HTR-8/SVneo (cell line): Measurements from ENCODE around the gene XXYLT1.
"Not testable (repeated sequence)": the region's sequence is repeated elsewhere in the genome, so short reads cannot be mapped to it uniquely, and the experiment has no call there.

Experiments
- DNase-seq: peaks from one replicate; pipeline ENCODE4 v3.0.0; 2011; ENCODE audit warnings: low spot score, mixed read lengths; ENCODE audit not compliant: insufficient read length
- FAIRE-seq: peaks from 2 replicates; lab custom pipeline; 2011; peaks lifted over from hg19 to GRCh38; lab: Jason Lieb, UNC

Gene XXYLT1, protein sequence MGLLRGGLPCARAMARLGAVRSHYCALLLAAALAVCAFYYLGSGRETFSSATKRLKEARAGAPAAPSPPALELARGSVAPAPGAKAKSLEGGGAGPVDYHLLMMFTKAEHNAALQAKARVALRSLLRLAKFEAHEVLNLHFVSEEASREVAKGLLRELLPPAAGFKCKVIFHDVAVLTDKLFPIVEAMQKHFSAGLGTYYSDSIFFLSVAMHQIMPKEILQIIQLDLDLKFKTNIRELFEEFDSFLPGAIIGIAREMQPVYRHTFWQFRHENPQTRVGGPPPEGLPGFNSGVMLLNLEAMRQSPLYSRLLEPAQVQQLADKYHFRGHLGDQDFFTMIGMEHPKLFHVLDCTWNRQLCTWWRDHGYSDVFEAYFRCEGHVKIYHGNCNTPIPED

DNA sequence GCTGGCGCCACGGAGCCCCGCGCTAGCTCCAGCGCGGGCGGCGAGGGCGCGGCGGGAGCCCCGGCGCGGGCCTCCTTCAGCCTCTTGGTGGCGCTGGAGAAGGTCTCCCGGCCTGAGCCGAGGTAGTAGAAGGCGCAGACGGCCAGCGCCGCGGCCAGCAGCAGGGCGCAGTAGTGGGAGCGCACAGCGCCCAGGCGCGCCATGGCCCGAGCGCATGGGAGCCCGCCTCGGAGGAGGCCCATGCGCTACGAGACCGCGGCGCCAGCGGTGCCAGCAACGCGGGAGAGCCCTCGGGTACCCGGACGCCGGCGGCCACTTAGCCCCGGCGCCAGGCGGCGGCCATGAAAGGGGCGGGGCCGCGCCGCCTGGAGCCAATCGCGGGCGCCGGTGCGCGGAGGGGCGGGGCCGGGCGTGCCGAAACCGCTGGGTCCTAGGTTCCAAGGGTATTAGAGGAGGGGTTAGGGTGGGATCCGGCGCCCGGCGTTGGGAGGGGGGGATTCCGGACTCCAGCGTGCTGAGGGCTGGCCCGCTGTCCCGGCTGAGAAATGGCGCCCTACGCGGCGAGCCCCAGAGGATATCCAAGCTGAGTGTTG is at the start of gene XXYLT1:
Gene XXYLT1 (minus strand): TSS at position 343 of the 593 bp plus-strand sequence. CDS start 101 bp downstream, at position 242.
- FAIRE-seq (no peak), DNase-seq (peak; percentile 89)

DNA sequence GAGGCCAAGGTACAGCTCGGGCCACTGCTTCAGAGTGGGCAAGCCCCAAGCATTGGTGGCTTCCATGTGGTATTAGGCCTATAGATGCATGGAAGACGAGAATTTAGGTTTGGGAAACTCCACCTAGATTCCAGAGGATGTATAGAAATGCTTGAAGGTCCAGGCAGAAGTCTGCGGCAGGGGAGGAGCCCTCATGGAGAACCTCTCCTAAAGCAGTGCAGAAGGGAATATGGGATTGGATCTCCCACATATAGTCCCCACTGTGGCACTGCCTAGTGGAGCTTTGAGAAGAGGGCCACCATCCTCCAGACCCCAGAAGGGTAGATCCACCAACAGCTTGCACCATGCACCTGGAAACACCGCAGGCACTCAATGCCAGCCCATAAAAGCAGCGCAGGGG is 48.1 kb upstream of the XXYLT1 start:
- DNase-seq (no peak), FAIRE-seq (no peak)

DNA sequence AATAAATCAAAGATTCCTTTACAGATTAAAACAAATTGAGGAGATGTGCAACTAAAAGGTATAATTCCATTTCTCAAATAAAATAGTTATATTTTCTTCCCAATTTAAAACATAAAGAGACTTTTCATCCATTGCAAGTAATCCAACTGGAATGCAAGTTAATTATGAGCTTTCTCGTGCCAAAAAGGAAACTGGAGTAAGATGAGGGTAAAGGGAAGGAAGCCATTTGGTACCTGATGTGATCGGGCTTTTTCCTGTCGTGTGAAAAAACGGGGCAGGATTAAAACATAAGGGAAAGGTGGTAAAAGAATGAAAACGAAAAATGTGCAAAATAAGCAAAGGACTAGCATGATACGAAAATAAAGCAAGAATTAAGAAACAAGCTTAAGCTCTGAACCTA is 41.8 kb upstream of the XXYLT1 start:
- FAIRE-seq = no peak
- no peak for DNase-seq

DNA sequence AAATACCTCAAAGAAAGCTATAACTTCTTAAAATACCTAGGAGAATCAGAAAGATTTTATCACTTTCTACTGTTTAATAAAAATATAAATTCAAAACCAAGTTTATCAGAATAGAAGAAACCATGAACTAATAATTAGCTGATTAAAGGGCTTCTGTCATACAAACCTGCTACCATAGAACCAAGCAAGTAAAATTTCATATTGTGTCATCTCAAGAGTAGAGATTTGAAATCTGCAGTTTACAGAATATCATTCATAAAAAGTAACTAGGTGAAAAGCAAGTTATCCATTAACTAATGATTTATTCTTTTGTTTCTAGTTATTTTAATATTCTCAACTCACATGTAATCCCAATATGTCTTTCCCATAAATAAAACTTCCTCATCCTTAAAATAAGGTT is 36.8 kb upstream of the XXYLT1 start:
- no peak for DNase-seq
- no peak for FAIRE-seq

DNA sequence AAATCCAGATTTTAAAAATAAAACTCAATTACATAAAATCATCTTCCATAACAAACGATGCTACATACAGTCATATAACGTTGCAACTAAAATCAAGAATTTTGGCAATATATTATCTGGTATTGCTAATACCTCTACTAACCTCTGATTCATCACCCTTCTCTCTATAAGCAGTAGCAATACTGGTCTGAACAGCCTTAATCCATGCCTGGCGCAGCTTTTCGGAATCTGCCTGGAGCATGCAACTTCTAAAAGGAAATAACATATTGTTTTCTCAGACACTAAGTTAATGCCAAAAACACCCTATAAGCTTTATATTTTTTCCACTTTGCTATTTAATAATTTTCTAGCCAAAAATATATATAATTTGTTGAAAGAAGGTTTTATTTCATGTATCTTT is 35.4 kb upstream of the XXYLT1 start:
- DNase-seq (no peak), FAIRE-seq (no peak)

DNA sequence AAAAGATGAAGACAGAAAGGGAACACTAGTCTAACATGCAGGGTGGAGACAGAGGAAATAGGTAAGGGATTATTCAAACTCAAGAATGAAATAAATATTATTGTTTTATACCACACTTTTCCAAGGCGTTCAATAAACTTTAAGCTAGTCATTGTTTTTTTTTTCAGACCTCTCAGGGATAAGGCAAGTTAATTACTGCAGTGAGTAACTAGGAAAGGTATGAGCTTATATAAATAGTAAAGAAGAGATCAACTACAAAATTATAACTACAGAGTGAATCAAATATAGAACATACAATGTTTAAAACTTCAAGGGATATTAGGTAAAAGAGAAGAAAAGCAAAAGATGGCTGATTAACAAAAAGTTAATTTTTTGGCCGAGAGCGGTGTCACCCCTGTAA is 31.5 kb upstream of the XXYLT1 start:
- FAIRE-seq (no peak), DNase-seq (no peak)

DNA sequence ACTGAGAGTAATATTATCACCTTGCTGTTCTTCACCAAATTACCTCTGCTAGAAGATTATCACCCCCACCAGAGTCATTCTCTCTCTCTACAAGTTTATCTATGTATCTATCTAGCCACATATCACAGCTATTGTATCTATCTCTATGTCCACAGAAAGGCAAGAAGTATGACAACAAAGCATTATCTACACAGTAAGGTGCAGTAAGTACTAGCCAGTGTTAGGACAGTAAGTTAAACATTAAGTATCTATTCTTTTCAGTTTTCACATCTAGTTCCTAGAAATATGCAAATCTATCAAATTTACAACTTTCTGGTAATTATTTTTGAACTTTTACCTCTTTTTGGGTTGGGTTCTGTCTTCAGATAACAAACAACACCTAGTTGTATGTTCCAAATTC is 26.5 kb upstream of the XXYLT1 start:
- FAIRE-seq (no peak), DNase-seq (no peak)

DNA sequence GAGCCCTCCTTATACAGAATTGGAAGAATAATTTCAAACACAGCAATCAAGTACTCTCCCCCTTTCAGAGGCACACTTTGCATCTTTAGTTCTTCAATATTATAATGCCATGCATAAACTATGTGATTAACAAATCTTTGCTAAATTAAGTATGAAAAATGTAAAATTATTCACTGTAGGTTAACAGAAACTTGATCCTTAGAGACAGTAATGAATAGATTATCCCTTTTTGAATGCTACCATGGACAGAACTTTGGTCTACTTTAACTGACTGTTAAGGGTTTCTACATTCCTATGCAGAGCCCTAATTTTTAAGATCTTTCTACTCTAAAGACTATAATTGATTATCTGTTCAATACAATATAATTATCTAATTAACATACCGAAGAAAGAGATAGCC is 25.7 kb upstream of the XXYLT1 start:
- FAIRE-seq (no peak), DNase-seq (no peak)

DNA sequence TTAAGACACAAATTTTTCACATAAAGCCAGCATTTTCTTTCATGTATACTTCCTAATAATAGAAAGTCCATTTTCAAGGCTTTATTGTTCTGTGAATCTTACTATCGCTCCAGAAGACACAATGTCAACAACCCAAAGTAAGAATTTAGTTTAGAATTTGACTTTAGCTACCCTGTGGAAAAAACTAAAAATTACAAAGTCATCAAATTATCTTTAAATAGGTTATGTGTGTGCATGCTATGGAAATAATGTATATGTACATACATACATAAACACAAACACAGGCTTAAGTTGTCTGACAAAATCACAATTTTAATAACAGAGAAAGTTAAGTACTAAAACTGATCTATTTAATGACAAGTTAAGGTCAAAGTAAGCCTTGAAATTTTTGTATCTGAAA is 20.2 kb upstream of the XXYLT1 start:
- FAIRE-seq = no peak
- DNase-seq = no peak

DNA sequence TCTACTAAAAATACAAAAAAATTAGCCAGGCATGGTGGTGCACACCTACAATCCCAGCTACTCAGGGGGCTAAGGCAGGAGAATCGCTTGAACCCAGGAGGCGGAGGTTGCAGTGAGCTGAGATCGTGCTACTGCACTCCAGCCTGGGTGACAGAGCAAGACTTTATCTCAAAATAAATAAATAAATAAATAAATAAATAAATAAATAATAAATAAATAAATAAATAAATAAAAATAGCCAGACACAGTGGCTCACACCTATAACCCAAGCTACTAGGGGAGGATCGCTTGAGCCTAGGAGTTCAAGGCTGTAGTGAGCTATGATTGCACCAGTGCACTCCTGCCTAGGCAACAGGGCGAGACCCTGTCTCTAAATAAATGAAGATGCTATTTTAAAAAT is 19.7 kb upstream of the XXYLT1 start:
- DNase-seq, FAIRE-seq: not testable (repeated sequence)

DNA sequence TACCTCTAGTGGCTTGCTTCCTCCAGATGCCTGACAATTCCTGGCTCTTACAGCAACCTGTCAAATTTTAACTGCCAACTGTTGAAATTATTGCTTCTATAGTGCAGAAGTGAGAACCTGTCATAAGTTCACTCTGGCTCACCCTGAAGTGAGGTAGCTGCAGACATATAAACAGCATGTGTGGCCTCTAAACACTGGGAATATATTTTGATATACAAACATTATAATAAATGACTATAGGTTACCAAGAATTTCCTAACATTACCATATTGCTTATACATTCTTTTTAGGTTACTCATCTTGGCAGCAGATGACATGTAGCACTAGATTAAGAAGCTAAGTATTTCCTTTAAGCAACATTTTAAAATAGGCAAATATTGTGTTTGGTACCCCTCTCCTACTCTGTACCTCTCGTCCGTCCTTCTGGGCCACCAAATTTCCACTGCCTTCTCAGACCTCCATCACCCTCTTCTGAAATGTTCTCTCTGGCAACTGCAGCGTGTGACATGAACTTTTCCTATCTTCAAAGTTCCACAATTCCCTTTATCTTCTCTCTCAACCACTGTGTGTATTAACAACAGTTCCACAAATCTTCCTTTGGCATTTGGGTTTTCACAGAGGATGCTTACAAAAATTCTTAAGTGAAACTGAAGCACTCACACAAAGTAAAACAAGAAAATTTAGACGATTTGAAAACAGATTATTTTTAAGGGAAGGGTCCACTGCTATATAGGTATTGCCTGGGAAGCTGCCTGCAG is 15.3 kb upstream of the XXYLT1 start:
- DNase-seq (peak; percentile 5), FAIRE-seq (no peak)

DNA sequence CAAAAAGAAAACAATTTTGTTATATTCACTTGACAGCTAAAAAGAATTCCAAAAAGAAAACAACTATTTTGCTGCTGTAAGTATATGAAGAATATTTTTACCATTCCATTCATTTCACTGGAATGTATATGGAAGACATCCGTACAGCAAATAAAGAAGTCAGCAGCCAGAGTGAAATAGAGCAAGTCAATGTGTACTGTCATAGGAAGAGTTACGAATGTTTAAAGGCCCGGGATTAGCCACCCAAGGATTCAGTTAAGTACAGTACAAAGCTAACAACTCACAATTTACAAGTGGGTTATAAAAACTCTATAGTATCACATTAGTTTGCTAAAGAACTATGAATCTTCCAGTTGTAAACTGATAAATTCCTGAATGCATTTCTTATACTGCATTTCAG is 14.4 kb upstream of the XXYLT1 start:
- no peak for FAIRE-seq
- DNase-seq = no peak

DNA sequence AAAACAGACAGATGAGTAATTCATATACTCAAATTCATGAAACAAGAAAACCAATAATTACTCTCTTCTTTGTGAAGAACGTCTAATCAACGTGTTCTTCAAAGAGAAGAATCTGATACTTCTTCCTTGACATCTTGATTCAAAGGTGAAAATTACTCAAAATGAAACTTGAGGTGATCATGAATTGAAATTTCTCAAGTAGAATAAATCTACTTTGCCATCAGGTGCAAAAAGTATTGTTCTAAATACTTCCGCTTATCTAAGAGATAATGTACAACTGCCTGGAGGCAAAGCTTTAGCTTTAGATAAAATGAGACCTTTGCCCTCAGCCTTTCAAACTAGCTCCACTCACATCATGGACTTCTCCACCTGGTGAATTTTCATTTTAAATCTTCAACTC is 13.9 kb upstream of the XXYLT1 start:
- FAIRE-seq = no peak

DNA sequence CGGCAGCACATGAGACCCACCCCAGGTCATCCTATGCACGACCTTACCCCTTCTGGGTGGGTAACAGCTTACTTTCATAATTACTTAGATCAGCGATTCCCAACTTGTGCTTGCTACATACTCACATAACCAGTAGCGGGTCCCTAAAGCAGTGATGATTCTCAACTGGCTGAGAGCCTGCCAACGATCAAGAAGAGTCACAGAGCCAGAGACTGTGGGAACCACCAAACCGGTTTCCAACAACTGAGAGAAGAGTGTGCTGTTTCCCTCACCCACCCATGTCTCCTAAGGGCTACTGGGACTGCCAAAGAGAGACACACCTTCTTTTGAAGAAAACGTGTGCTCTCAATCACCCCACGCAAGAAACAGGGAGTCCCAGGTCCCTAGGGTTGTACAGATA is 12.0 kb upstream of the XXYLT1 start:
- FAIRE-seq = no peak
- DNase-seq = no peak

More for the DNA sequence above, 13.9 kb upstream of the XXYLT1 start:
- no peak for DNase-seq

DNA sequence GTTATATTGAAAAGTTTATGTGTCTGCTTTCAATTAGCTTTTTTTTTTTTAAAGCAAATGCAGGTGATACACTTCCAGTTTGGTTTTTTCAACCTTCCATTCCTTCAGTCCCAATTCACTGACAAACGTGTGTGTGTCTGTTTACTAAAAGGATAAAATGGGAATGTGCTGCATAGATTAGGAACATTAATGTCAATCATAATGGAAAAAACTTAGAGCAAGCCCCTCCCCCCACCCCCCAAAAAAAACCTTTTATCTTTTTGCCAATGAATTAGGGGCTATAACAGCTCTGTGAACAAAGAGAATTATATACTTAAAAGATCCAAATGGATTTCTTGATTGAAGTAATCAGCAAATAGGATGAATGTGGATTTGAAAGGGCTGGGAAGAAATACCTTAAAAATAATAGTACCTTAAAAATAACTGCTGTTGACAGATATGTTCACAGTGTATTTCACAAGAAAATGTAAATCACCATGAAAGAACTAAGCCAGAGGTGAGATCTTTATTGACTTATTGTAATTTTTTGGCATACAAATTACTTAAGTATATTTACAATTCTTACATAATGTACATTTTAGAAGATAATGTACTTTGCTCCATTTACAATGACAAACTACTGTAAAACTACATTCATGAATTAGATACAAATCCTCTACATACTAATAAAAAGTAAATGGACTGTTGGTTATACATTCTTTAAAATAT is 3.5 kb upstream of the XXYLT1 start:
- DNase-seq (no peak), FAIRE-seq (no peak)

DNA sequence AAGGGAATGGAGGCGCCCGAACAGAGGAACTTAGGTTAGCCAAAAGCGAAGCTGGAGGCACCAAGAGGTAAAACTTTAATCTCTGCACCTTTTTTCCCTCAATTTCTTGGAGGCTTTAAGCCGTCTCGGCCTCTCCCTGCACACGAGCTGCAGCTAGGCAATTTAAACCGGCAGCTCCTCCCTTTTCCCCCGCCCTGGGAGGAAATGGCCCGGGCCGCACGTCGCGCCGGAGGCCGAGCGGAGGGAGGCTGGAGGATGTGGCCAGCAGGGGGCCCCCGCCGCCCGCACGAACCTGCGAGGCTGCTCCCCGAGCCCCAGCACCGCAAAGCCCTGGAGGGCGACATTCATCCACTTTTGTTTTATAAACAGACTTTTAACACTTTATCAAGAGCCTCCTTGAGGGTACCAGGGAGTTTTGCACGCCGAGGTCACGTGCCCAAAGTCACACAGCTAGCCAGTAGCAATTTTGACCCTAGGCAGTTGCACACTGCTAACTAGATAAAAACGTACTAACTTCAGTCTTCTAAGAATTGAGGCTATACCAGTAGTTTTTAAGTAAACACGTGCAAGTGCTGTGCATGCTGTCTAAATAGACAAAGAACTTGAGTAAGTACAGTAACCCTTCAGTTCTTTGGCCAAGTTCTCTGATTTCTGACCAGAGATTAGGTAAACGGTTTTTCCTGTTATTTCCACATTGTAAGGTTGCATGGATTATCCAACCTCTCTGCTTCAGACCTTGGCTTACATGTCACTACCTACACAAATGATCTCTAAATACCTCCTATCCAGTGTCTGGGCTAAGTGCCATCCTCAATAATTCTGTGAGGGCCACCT is 668 bp upstream of the XXYLT1 start:
- peak; percentile 13 for FAIRE-seq
- peak; percentile 87 for DNase-seq

DNA sequence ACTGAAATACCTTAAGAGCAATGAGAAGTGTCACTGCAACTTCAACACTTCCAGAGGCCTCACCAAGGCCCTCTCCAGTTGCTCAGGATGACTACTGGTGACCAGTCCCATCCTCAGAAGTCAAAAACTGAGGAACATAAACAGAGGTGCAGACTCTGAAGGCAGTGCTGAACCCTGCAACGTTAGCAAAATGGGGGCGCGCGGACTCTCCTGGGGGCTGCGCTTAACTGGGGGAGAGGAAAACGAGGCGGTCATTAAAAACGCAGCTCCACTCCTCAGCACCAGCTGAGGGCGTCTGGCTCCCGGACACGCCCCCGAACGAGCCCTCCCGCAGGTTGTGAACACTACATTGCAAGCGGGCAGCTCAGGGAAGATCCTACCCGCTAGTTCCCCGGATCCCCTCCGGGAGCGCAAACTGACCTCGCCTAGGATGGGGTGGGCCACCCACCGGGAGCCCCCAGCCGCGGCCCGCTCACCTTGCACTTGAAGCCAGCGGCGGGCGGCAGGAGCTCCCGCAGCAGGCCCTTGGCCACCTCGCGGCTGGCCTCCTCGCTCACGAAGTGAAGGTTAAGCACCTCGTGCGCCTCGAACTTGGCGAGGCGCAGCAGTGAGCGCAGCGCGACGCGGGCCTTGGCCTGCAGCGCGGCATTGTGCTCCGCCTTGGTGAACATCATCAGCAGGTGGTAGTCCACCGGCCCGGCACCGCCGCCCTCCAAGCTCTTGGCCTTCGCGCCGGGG is 711 bp downstream of the XXYLT1 start:
- FAIRE-seq (no peak), DNase-seq (peak; percentile 56)

DNA sequence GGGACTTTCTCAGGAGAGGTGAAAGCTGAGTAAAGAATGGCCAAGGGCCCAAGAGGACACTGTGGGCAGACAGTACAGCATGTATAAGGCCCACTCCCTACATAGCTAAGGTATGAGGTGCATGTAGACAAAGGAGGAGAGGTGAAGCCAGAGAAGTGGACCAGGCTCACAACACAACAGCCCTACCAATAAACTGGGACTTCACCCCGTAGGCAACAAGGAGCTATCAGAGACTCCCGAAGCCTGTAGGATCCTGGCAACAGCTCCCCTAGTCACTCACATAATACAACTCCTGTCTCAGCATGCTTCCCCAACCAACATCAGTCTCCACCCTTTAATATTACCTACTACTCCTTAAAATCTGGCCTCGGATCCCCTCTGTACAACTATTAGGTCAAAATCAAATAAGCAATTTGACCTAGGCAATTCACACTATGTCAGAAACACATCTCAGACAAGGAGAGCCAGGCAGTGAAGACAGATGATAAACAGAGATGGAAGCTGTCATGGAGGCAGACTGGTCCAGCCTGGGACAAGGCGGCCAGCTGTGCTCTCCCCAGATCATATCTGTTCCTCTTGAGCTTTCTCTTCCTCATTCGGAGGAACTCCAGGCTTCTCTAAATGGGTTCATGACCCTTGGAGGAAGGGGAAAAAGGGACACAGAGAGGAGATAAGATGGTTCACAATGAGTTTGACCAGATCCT is 1.4 kb downstream of the XXYLT1 start:
- FAIRE-seq = no peak

More for the DNA sequence above, 1.4 kb downstream of the XXYLT1 start:
- DNase-seq = no peak
